Measurements from ENCODE around the gene TNNT2.

- TF ChIP-seq, protein P1, sequence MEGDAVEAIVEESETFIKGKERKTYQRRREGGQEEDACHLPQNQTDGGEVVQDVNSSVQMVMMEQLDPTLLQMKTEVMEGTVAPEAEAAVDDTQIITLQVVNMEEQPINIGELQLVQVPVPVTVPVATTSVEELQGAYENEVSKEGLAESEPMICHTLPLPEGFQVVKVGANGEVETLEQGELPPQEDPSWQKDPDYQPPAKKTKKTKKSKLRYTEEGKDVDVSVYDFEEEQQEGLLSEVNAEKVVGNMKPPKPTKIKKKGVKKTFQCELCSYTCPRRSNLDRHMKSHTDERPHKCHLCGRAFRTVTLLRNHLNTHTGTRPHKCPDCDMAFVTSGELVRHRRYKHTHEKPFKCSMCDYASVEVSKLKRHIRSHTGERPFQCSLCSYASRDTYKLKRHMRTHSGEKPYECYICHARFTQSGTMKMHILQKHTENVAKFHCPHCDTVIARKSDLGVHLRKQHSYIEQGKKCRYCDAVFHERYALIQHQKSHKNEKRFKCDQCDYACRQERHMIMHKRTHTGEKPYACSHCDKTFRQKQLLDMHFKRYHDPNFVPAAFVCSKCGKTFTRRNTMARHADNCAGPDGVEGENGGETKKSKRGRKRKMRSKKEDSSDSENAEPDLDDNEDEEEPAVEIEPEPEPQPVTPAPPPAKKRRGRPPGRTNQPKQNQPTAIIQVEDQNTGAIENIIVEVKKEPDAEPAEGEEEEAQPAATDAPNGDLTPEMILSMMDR (IDR thresholded peaks at IDR 0.05) = no peak
- TF ChIP-seq POLR2AphosphoS5 (IDR thresholded peaks at IDR 0.05) (no peak), POLR2A (IDR thresholded peaks at IDR 0.05) (no peak), EP300 (IDR thresholded peaks at IDR 0.05) (no peak)
These were observed 51.8 kb downstream of the TNNT2 start for GRCh38 chr1:201325678-201326060.

Data from stomach (tissue), 4 donors.